ENCODE measurements around the gene BET1L.
"Not testable (repeated sequence)": the region's sequence is repeated elsewhere in the genome, so short reads cannot be mapped to it uniquely, and the experiment has no call there.

The BET1L gene

GRCh38 chr11:225734-226453 lies 18.7 kb upstream of the BET1L start:
- DNase-seq: no peak

GRCh38 chr11:224424-224823 lies 17.2 kb upstream of the BET1L start:
- DNase-seq: no peak

GRCh38 chr11:223884-224283 lies 16.7 kb upstream of the BET1L start:
- DNase-seq: no peak

- no peak for DNase-seq
These were observed 16.0 kb upstream of the BET1L start for GRCh38 chr11:223026-223789.

- DNase-seq: no peak
These were observed 15.0 kb upstream of the BET1L start for GRCh38 chr11:221998-222789.

- no peak for DNase-seq
These were observed 14.3 kb upstream of the BET1L start for GRCh38 chr11:221539-221938.

- DNase-seq: not testable (repeated sequence)
These were observed 13.5 kb upstream of the BET1L start for GRCh38 chr11:220641-221215.

GRCh38 chr11:218815-219593 lies 11.8 kb upstream of the BET1L start:
- DNase-seq: no peak

- no peak for DNase-seq
These were observed 10.5 kb upstream of the BET1L start for GRCh38 chr11:217704-218103.

GRCh38 chr11:216081-216974 lies 9.1 kb upstream of the BET1L start:
- DNase-seq: no peak

GRCh38 chr11:215581-216037 lies 8.4 kb upstream of the BET1L start:
- DNase-seq: no peak

- DNase-seq: no peak
These were observed 6.9 kb upstream of the BET1L start for GRCh38 chr11:214083-214482.

GRCh38 chr11:213111-213510 lies 5.9 kb upstream of the BET1L start:
- no peak for DNase-seq

- no peak for DNase-seq
These were observed 5.2 kb upstream of the BET1L start for GRCh38 chr11:212150-213100.

- no peak for DNase-seq
These were observed 4.5 kb upstream of the BET1L start for GRCh38 chr11:211741-212140.

- no peak for DNase-seq
These were observed 4.1 kb upstream of the BET1L start for GRCh38 chr11:211295-211694.

- no peak for DNase-seq
These were observed 3.6 kb upstream of the BET1L start for GRCh38 chr11:210803-211180.

- DNase-seq: no peak
These were observed 3.1 kb upstream of the BET1L start for GRCh38 chr11:210122-210802.
